ENCODE results near the gene RNF213.

RNF213 gene

GRCh38 chr17:80433916-80434666 is 173.4 kb downstream of the RNF213 start:
- no peak for DNase-seq (ENCODE audit: low read depth)

- DNase-seq (ENCODE audit: low read depth): no peak
Observed at GRCh38 chr17:80437532-80437931, 176.9 kb downstream of the RNF213 start.

- no peak for DNase-seq (ENCODE audit: low read depth)
Observed at GRCh38 chr17:80438806-80439205, 178.2 kb downstream of the RNF213 start.

- no peak for DNase-seq (ENCODE audit: low read depth)
Observed at GRCh38 chr17:80439499-80439898, 178.8 kb downstream of the RNF213 start.

GRCh38 chr17:80441133-80441578 is 180.5 kb downstream of the RNF213 start:
- no peak for DNase-seq (ENCODE audit: low read depth)

GRCh38 chr17:80441598-80442322 is 181.1 kb downstream of the RNF213 start:
- no peak for DNase-seq (ENCODE audit: low read depth)

- no peak for DNase-seq (ENCODE audit: low read depth)
Observed at GRCh38 chr17:80442323-80442659, 181.6 kb downstream of the RNF213 start.

- no peak for DNase-seq (ENCODE audit: low read depth)
Observed at GRCh38 chr17:80442764-80443163, 182.1 kb downstream of the RNF213 start.

GRCh38 chr17:80443498-80443897 is 182.8 kb downstream of the RNF213 start:
- no peak for DNase-seq (ENCODE audit: low read depth)

GRCh38 chr17:80443916-80444643 is 183.4 kb downstream of the RNF213 start:
- no peak for DNase-seq (ENCODE audit: low read depth)

- DNase-seq (ENCODE audit: low read depth): no peak
Observed at GRCh38 chr17:80444644-80444979, 184.0 kb downstream of the RNF213 start.

GRCh38 chr17:80445007-80445725 is 184.5 kb downstream of the RNF213 start:
- no peak for DNase-seq (ENCODE audit: low read depth)

GRCh38 chr17:80445726-80446110 is 185.1 kb downstream of the RNF213 start:
- no peak for DNase-seq (ENCODE audit: low read depth)

- DNase-seq (ENCODE audit: low read depth): no peak
Observed at GRCh38 chr17:80446645-80447405, 186.2 kb downstream of the RNF213 start.

- DNase-seq (ENCODE audit: low read depth): no peak
Observed at GRCh38 chr17:80447790-80448189, 187.1 kb downstream of the RNF213 start.

Measured in HS-27A (cell line).